ENCODE data around the gene ACP1. TPM values are rescaled to one million over a fixed set of nuclear protein-coding genes. Genes with fewer than 3 reads are reported as not detected.

ACP1 gene
- total RNA-seq, 1 donor from 2014 or later, result 236 TPM

DNA sequence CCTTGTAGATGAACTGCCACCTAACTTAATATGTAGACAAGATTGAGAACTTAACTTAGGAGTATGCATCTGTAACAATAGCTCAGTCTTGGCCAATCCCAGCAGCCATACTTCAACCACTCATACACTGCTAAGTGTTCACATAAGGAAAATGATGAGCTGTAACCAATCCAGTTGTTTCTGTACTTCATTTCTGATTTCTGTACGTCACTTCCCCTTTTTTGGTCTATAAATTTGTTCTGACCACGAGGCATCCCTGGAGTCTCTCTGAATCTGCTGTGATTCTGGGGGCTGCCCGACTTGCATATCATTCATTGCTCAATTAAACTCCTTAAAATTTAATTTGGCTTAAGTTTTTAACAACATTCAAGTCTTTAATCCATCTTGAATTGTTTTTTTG, 7.3 kb upstream of the ACP1 start:
- Histone ChIP-seq H4K20me1 (ENCODE audit: low read depth) (no peaks in the 10 kb centered on the region), H2AFZ (replicated peaks) (no peak overlapping the region), H3K9ac (no peak overlapping the region), H3K36me3 (no peaks in the 10 kb centered on the region), H3K27ac (no peak overlapping the region), H3K4me3 (no peak overlapping the region), H3F3A (ENCODE audit: low read depth) (no peaks in the 10 kb centered on the region), H3K27me3 (peaks cover 8% of the 10 kb centered on the region), H3K4me1 (no peaks in the 10 kb centered on the region), H3K9me3 (ENCODE audit: low read depth) (peaks cover 8% of the 10 kb centered on the region), H3K79me2 (ENCODE audit: low read depth) (no peaks in the 10 kb centered on the region), H3K4me2 (no peak overlapping the region)
- TF ChIP-seq, protein P1, sequence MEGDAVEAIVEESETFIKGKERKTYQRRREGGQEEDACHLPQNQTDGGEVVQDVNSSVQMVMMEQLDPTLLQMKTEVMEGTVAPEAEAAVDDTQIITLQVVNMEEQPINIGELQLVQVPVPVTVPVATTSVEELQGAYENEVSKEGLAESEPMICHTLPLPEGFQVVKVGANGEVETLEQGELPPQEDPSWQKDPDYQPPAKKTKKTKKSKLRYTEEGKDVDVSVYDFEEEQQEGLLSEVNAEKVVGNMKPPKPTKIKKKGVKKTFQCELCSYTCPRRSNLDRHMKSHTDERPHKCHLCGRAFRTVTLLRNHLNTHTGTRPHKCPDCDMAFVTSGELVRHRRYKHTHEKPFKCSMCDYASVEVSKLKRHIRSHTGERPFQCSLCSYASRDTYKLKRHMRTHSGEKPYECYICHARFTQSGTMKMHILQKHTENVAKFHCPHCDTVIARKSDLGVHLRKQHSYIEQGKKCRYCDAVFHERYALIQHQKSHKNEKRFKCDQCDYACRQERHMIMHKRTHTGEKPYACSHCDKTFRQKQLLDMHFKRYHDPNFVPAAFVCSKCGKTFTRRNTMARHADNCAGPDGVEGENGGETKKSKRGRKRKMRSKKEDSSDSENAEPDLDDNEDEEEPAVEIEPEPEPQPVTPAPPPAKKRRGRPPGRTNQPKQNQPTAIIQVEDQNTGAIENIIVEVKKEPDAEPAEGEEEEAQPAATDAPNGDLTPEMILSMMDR (IDR thresholded peaks at IDR 0.05), result no peak
- TF ChIP-seq EZH2 (IDR thresholded peaks at IDR 0.05), result no peak
- Mint-ChIP-seq H3K4me3 (no peak overlapping the region), H3K4me1 (peaks cover 6% of the 10 kb centered on the region), H3K27me3 (ENCODE audit: insufficient read depth, low read depth) (no peaks in the 10 kb centered on the region), H3K36me3 (peaks cover 39% of the 10 kb centered on the region), H3K9me3 (peaks cover 37% of the 10 kb centered on the region), H3K27ac (no peak overlapping the region)
- DNase-seq (ENCODE audit: low spot score), result no peak

DNA sequence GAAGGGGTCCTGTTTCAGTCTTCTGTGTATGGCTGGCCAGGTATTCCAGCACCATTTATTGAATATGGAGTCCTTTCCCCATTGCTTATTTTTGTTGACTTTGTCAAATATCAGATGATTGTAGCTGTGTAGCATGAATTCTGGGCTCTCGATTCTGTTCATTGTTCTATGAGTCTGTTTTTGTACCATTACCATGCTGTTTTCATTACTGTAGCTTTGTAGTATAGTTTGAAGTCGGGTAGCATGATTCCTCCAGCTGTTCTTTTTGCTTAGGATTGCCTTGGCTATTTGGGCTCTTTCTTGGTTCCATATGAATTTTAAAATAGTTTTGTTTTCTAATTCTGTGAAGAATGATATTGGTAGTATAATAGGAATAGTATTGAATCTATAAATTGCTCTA, 6.9 kb upstream of the ACP1 start:
- Histone ChIP-seq H3K4me1 (no peaks in the 10 kb centered on the region), H3K36me3 (no peaks in the 10 kb centered on the region), H3K27me3 (peaks cover 12% of the 10 kb centered on the region), H3K9me3 (ENCODE audit: low read depth) (peaks cover 8% of the 10 kb centered on the region), H3K4me2 (no peak overlapping the region), H3K4me3 (no peak overlapping the region), H4K20me1 (ENCODE audit: low read depth) (no peaks in the 10 kb centered on the region), H2AFZ (replicated peaks) (no peak overlapping the region), H3F3A (ENCODE audit: low read depth) (no peaks in the 10 kb centered on the region), H3K27ac (no peak overlapping the region), H3K9ac (no peak overlapping the region), H3K79me2 (ENCODE audit: low read depth) (no peaks in the 10 kb centered on the region)
- H3K27ac Mint-ChIP-seq, result no peak overlapping the region
- TF ChIP-seq EZH2phosphoT487 (IDR thresholded peaks at IDR 0.05) (no peak), EZH2 (IDR thresholded peaks at IDR 0.05) (no peak)
- TF ChIP-seq, protein P1 (IDR thresholded peaks at IDR 0.05), result no peak
- H3K27me3 Mint-ChIP-seq (ENCODE audit: insufficient read depth, low read depth), result peaks cover 2% of the 10 kb centered on the region
- no peak for DNase-seq (ENCODE audit: low spot score)
- H3K9me3 Mint-ChIP-seq, result peaks cover 41% of the 10 kb centered on the region
- H3K4me3 Mint-ChIP-seq, result no peak overlapping the region
- H3K36me3 Mint-ChIP-seq, result peaks cover 43% of the 10 kb centered on the region
- peaks cover 6% of the 10 kb centered on the region for H3K4me1 Mint-ChIP-seq

DNA sequence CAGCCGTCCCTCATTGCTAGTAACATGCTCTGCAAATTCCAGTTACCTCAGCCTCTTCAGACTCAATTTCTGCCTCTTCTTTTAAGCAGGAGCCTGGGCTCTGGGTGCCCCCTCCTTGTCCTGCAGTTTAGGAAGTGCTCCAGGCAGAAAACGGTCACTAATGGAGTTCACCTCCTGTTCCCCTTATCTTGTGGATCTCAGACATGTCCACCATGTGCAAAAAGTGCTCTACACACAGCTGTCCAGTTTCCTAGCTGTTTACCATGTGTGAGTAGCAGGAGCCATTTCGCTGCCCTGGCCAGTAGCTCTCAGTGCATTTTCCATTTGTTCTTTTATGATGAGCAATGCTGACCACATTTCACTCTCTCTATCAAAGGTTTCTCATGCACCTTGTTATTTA, 5.8 kb upstream of the ACP1 start:
- Mint-ChIP-seq H3K4me3 (no peak overlapping the region), H3K27me3 (ENCODE audit: insufficient read depth, low read depth) (peaks cover 2% of the 10 kb centered on the region), H3K9me3 (peaks cover 46% of the 10 kb centered on the region), H3K27ac (no peak overlapping the region), H3K4me1 (peaks cover 6% of the 10 kb centered on the region), H3K36me3 (peaks cover 45% of the 10 kb centered on the region)
- Histone ChIP-seq H2AFZ (replicated peaks) (no peak overlapping the region), H3K79me2 (ENCODE audit: low read depth) (no peaks in the 10 kb centered on the region), H3K9me3 (ENCODE audit: low read depth) (peaks cover 8% of the 10 kb centered on the region), H3K36me3 (no peaks in the 10 kb centered on the region), H3K4me1 (no peaks in the 10 kb centered on the region), H3K4me2 (no peak overlapping the region), H3K27ac (no peak overlapping the region), H3K4me3 (no peak overlapping the region), H3K9ac (no peak overlapping the region), H3F3A (ENCODE audit: low read depth) (no peaks in the 10 kb centered on the region), H4K20me1 (ENCODE audit: low read depth) (no peaks in the 10 kb centered on the region), H3K27me3 (peaks cover 23% of the 10 kb centered on the region)
- no peak for DNase-seq (ENCODE audit: low spot score)
- TF ChIP-seq, protein P1 (IDR thresholded peaks at IDR 0.05), result no peak
- no peak for TF ChIP-seq EZH2 (IDR thresholded peaks at IDR 0.05)
- TF ChIP-seq EZH2phosphoT487 (IDR thresholded peaks at IDR 0.05), result no peak
